ENCODE measurements around the gene EXPH5. TPM values are rescaled to one million over a fixed set of nuclear protein-coding genes. Genes with fewer than 3 reads are reported as not detected.
"Not testable (repeated sequence)": the region's sequence is repeated elsewhere in the genome, so short reads cannot be mapped to it uniquely, and the experiment has no call there.

Gene EXPH5
- total RNA-seq, 1 experiment from 2014 or later, result 36.3 TPM

DNA sequence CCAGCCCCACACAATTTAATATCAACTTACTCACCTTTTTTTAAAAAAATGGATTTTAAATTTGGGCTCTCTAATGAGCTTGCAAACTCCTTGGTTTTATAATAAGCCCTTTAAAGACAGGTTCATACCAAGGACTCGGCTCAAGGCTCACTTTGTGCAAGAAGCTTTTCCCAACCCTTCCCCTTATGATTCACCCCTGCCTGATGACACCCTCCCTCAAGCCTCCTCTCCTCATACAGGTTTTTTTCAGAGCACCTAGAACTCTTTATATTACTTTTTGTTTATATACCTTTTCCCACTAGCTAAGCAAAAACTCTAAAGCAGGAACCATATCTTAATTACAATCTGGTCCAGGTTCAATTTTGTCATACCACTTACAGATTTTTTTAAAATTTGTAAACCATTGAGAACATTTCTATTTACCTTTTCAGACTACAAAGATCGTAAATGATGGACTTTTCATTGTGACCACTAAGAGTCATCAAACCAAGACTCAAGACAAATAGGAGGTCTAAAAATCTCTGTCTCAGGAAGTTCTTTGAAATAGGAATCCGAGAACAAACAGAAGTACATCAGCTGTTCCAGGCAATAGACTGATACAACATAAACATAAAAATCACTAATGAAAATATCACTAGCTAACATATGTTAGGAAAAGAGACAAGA is 13.1 kb upstream of the EXPH5 start:
- H3K9me2 ChIP-seq (ENCODE audit: insufficient read depth), result no peaks in the 10 kb centered on the region
- peak overlapping the region; percentile 84 for H3K27ac ChIP-seq
- peaks cover 31% of the 10 kb centered on the region for H3K4me1 ChIP-seq (replicated peaks; ENCODE audit: insufficient read depth)
- peak in 1 of 2 experiments; percentile 82 for DNase-seq
- H3K9me3 ChIP-seq (ENCODE audit: insufficient read depth, low read depth), result no peaks in the 10 kb centered on the region
- intact Hi-C loops (cut with micrococcal nuclease; ENCODE audit: unreplicated experiment), result no loop called here
- H3K36me3 ChIP-seq (ENCODE audit: low read depth), result no peaks in the 10 kb centered on the region
- no peaks in the 10 kb centered on the region for H3K27me3 ChIP-seq (ENCODE audit: insufficient read depth, low read depth)
- TF ChIP-seq EZH2 (IDR thresholded peaks at IDR 0.05; ENCODE audit: low read depth), result no peak
- TF ChIP-seq, protein P1, sequence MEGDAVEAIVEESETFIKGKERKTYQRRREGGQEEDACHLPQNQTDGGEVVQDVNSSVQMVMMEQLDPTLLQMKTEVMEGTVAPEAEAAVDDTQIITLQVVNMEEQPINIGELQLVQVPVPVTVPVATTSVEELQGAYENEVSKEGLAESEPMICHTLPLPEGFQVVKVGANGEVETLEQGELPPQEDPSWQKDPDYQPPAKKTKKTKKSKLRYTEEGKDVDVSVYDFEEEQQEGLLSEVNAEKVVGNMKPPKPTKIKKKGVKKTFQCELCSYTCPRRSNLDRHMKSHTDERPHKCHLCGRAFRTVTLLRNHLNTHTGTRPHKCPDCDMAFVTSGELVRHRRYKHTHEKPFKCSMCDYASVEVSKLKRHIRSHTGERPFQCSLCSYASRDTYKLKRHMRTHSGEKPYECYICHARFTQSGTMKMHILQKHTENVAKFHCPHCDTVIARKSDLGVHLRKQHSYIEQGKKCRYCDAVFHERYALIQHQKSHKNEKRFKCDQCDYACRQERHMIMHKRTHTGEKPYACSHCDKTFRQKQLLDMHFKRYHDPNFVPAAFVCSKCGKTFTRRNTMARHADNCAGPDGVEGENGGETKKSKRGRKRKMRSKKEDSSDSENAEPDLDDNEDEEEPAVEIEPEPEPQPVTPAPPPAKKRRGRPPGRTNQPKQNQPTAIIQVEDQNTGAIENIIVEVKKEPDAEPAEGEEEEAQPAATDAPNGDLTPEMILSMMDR (conservative IDR thresholded peaks at IDR 0.05), result no peak
- ChIA-PET CTCF (no interaction called here), POLR2A (ENCODE audit: unreplicated experiment) (interaction anchor here (0.6 to 0.8 kb wide), 3 partner anchors 9 to 28 kb away, joined by 3 to 6 read pairs (median 4); no protein-coding TSS in a partner anchor)
- peak overlapping the region; percentile 46 for H2AFZ ChIP-seq
- BruUV-seq (replicated peaks), result no TSS peak
- peaks cover 19% of the 10 kb centered on the region for H3F3A ChIP-seq (ENCODE audit: insufficient read depth, low read depth)
- no peaks in the 10 kb centered on the region for H4K20me1 ChIP-seq (ENCODE audit: insufficient read depth)
- H3K79me2 ChIP-seq (ENCODE audit: low read depth), result no peaks in the 10 kb centered on the region
- H3K4me3 ChIP-seq, result peak overlapping the region; percentile 42; the same call in 1 of the 2 replicates
- peak overlapping the region; percentile 68 for H3K4me2 ChIP-seq

DNA sequence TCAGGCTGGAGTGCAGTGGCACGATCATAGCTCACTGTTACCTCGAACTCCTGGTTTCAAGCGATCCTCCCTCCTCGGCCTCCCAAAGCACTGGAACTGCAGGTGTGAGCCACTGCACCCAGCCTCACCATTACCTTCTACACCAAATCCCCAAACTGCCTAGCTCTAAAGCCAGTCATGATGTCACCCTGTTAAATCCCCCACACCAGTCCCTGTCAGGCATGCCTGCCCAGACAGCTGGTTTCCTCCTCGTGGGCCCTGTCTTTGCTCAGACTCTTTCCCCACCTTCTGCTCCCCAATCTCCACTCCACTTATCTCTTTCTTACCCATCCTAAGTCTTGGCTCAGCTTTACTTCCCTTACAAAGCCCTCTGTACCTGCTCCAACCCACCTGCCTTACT is 12.5 kb upstream of the EXPH5 start:
- Histone ChIP-seq H3K36me3 (ENCODE audit: low read depth) (no peaks in the 10 kb centered on the region), H3K9me3 (ENCODE audit: insufficient read depth, low read depth) (no peaks in the 10 kb centered on the region), H3K4me2 (peak overlapping the region; percentile 68), H3K79me2 (ENCODE audit: low read depth) (no peaks in the 10 kb centered on the region), H3F3A (ENCODE audit: insufficient read depth, low read depth) (peaks cover 19% of the 10 kb centered on the region), H3K4me3 (no peak overlapping the region; the same call in 1 of the 2 replicates), H2AFZ (peak overlapping the region; percentile 46; the same call in 1 of the 2 replicates), H3K9me2 (ENCODE audit: insufficient read depth) (no peaks in the 10 kb centered on the region), H3K27me3 (ENCODE audit: insufficient read depth, low read depth) (no peaks in the 10 kb centered on the region), H4K20me1 (ENCODE audit: insufficient read depth) (no peaks in the 10 kb centered on the region), H3K27ac (peak overlapping the region; percentile 84), H3K4me1 (replicated peaks; ENCODE audit: insufficient read depth) (peaks cover 31% of the 10 kb centered on the region)
- intact Hi-C loops (cut with micrococcal nuclease; ENCODE audit: unreplicated experiment), result no loop called here
- POLR2A ChIA-PET (ENCODE audit: unreplicated experiment), result interaction anchor here (0.7 to 0.8 kb wide), 2 partner anchors 12 to 29 kb away, joined by 3 to 6 read pairs; no protein-coding TSS in a partner anchor
- TF ChIP-seq, protein P1 (conservative IDR thresholded peaks at IDR 0.05), result no peak
- TF ChIP-seq EZH2 (IDR thresholded peaks at IDR 0.05; ENCODE audit: low read depth), result no peak
- no peak for DNase-seq
- BruUV-seq (replicated peaks), result no TSS peak
- CTCF ChIA-PET, result no interaction called here

DNA sequence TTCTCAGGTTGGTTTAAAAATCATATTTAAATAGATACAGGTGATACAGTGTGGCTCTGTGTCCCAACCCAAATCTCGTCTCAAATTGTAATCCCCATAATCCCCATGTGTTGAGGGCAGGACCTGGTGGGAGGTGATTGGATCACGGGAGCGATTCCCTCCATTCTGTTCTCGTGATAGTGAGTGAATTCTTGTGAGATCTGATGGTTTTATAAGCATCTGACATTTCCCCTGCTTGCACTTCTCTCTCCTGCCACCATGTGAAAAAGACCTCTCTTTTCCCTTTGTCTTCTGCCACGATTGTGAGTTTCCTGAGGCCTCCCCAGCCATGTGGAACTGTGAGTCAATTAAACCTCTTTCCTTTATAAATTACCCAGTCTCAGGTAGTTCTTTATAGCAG is 9.2 kb upstream of the EXPH5 start:
- H3K4me3 ChIP-seq; DNase-seq; H3K36me3 ChIP-seq (ENCODE audit: low read depth); H4K20me1 ChIP-seq (ENCODE audit: insufficient read depth); H3K27ac ChIP-seq; BruUV-seq (replicated peaks); H3K27me3 ChIP-seq (ENCODE audit: insufficient read depth, low read depth); H2AFZ ChIP-seq; H3K79me2 ChIP-seq (ENCODE audit: low read depth); H3K9me2 ChIP-seq (ENCODE audit: insufficient read depth); H3K9me3 ChIP-seq (ENCODE audit: insufficient read depth, low read depth); H3K4me2 ChIP-seq; POLR2A ChIA-PET (ENCODE audit: unreplicated experiment); intact Hi-C loops (cut with micrococcal nuclease; ENCODE audit: unreplicated experiment): not testable (repeated sequence)
- CTCF ChIA-PET, result interaction anchor here (0.6 kb wide), 1 partner anchor 20 kb away, joined by 6 read pairs; no protein-coding TSS in a partner anchor
- H3K4me1 ChIP-seq (replicated peaks; ENCODE audit: insufficient read depth), result peaks cover 23% of the 10 kb centered on the region
- H3F3A ChIP-seq (ENCODE audit: insufficient read depth, low read depth), result peaks cover 19% of the 10 kb centered on the region
